DOHH2 (cell line): Measurements from ENCODE around the gene NEU1.

Source experiments
- CTCF ChIP-seq: fragments of 200-600 bp; sonication (generic); IDR thresholded peaks from one replicate; pipeline ENCODE4 v1.5.1; 2014; ENCODE audit warnings: antibody characterized with exemption, mild to moderate bottlenecking, low read depth, low read length; ENCODE audit not compliant: poor library complexity, severe bottlenecking
- EZH2phosphoT487 ChIP-seq: fragments of 200-600 bp; sonication (generic); IDR thresholded peaks from 2 replicates; pipeline ENCODE4 v1.6.1; 2017; ENCODE audit warnings: borderline replicate concordance, mild to moderate bottlenecking, antibody characterized with exemption, low read length, moderate library complexity, mixed read lengths

- TF ChIP-seq CTCF (no peak), EZH2phosphoT487 (no peak)
Measured at GRCh38 chr6:31864818-31865204, 2.2 kb upstream of the NEU1 start.
